T follicular helper cell (primary cell): ENCODE results near the gene UXS1.
A peak's percentile ranks its signal among the peaks of the same experiment; 100 is the strongest.
"Not testable (repeated sequence)": the region's sequence is repeated elsewhere in the genome, so short reads cannot be mapped to it uniquely, and the experiment has no call there.

ENCODE experiments used
- DNase-seq: peaks from one replicate; pipeline ENCODE4 v3.0.0-alpha.2; 2020; ENCODE audit warnings: low read depth

The UXS1 gene

GRCh38 chr2:106137731-106138521 lies 56.2 kb downstream of the UXS1 start:
- DNase-seq = peak; percentile 32

GRCh38 chr2:106131192-106131591 lies 62.9 kb downstream of the UXS1 start:
- DNase-seq = not testable (repeated sequence)

GRCh38 chr2:106130251-106130998 lies 63.7 kb downstream of the UXS1 start:
- DNase-seq = no peak

- no peak for DNase-seq
Measured at GRCh38 chr2:106129592-106129991, 64.5 kb downstream of the UXS1 start.

GRCh38 chr2:106129150-106129549 lies 65.0 kb downstream of the UXS1 start:
- DNase-seq = no peak

- no peak for DNase-seq
Measured at GRCh38 chr2:106127776-106128268, 66.3 kb downstream of the UXS1 start.

- no peak for DNase-seq
Measured at GRCh38 chr2:106127282-106127771, 66.8 kb downstream of the UXS1 start.

GRCh38 chr2:106126705-106127281 lies 67.3 kb downstream of the UXS1 start:
- no peak for DNase-seq

GRCh38 chr2:106126295-106126694 lies 67.8 kb downstream of the UXS1 start:
- no peak for DNase-seq

- no peak for DNase-seq
Measured at GRCh38 chr2:106124905-106125549, 69.1 kb downstream of the UXS1 start.

GRCh38 chr2:106124106-106124756 lies 69.9 kb downstream of the UXS1 start:
- no peak for DNase-seq

GRCh38 chr2:106122157-106122556 lies 71.9 kb downstream of the UXS1 start:
- no peak for DNase-seq

- no peak for DNase-seq
Measured at GRCh38 chr2:106120432-106120831, 73.7 kb downstream of the UXS1 start.

- no peak for DNase-seq
Measured at GRCh38 chr2:106119074-106119473, 75.0 kb downstream of the UXS1 start.

GRCh38 chr2:106117882-106118684 lies 76.0 kb downstream of the UXS1 start:
- no peak for DNase-seq

- DNase-seq = no peak
Measured at GRCh38 chr2:106117347-106117746, 76.8 kb downstream of the UXS1 start.

- no peak for DNase-seq
Measured at GRCh38 chr2:106116248-106116647, 77.9 kb downstream of the UXS1 start.

GRCh38 chr2:106115665-106116064 lies 78.4 kb downstream of the UXS1 start:
- DNase-seq = no peak

GRCh38 chr2:106115250-106115649 lies 78.9 kb downstream of the UXS1 start:
- no peak for DNase-seq

- DNase-seq = no peak
Measured at GRCh38 chr2:106114166-106114565, 79.9 kb downstream of the UXS1 start.
